ENCODE data around the gene MT3. TPM values are rescaled to one million over a fixed set of nuclear protein-coding genes. Genes with fewer than 3 reads are reported as not detected.
"Not testable (repeated sequence)": the region's sequence is repeated elsewhere in the genome, so short reads cannot be mapped to it uniquely, and the experiment has no call there.

The MT3 gene
- total RNA-seq, 2 donors from 2014 or later = not detected

DNA sequence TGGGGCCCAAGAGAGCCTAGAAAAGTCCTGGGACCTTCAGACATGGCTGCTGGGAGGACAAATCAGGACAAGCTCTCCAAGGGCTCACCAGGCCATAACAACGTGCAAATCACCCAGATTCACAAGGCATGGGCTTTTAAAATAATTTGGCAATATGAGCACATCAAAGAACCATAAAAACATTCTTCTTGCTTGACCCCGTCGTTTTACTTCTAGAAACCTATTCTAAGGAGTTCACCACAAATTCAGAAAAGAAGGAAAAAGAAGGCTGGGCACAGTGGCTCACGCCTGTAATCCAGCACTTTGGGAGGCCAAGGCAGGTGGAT is 12.1 kb upstream of the MT3 start:
- Histone ChIP-seq H3K36me3 (ENCODE audit: control insufficient read depth, insufficient read depth, low read length) (no peaks in the 10 kb centered on the region), H3K4me3 (ENCODE audit: low read length) (no peak overlapping the region), H3K9me3 (ENCODE audit: control insufficient read depth, low read length) (peaks cover 18% of the 10 kb centered on the region), H3K4me1 (ENCODE audit: control insufficient read depth, insufficient read depth, low read length) (peaks cover 3% of the 10 kb centered on the region), H3K27ac (ENCODE audit: low read depth, low read length) (no peak overlapping the region), H3K27me3 (ENCODE audit: control insufficient read depth, insufficient read depth, low read length, poor library complexity, severe bottlenecking) (peaks cover 6% of the 10 kb centered on the region), H3K9ac (ENCODE audit: extremely low read depth, low read length, poor library complexity, severe bottlenecking) (no peak overlapping the region)
- no peak for DNase-seq
- Mint-ChIP-seq H3K9me3 (peaks cover 9% of the 10 kb centered on the region), H3K4me1 (peaks cover 9% of the 10 kb centered on the region), H3K27me3 (ENCODE audit: insufficient read depth) (peaks cover 3% of the 10 kb centered on the region), H3K27ac (no peak overlapping the region), H3K4me3 (no peak overlapping the region), H3K36me3 (ENCODE audit: low read depth) (no peaks in the 10 kb centered on the region)
- 84 to 89% methylated on average over 4 of the region's 4 CpGs for WGBS, 2 experiments (ENCODE audit: insufficient coverage in 1 of 2, insufficient read length in 1 of 2)
- TF ChIP-seq, protein P1, sequence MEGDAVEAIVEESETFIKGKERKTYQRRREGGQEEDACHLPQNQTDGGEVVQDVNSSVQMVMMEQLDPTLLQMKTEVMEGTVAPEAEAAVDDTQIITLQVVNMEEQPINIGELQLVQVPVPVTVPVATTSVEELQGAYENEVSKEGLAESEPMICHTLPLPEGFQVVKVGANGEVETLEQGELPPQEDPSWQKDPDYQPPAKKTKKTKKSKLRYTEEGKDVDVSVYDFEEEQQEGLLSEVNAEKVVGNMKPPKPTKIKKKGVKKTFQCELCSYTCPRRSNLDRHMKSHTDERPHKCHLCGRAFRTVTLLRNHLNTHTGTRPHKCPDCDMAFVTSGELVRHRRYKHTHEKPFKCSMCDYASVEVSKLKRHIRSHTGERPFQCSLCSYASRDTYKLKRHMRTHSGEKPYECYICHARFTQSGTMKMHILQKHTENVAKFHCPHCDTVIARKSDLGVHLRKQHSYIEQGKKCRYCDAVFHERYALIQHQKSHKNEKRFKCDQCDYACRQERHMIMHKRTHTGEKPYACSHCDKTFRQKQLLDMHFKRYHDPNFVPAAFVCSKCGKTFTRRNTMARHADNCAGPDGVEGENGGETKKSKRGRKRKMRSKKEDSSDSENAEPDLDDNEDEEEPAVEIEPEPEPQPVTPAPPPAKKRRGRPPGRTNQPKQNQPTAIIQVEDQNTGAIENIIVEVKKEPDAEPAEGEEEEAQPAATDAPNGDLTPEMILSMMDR (conservative IDR thresholded peaks at IDR 0.05) = no peak

DNA sequence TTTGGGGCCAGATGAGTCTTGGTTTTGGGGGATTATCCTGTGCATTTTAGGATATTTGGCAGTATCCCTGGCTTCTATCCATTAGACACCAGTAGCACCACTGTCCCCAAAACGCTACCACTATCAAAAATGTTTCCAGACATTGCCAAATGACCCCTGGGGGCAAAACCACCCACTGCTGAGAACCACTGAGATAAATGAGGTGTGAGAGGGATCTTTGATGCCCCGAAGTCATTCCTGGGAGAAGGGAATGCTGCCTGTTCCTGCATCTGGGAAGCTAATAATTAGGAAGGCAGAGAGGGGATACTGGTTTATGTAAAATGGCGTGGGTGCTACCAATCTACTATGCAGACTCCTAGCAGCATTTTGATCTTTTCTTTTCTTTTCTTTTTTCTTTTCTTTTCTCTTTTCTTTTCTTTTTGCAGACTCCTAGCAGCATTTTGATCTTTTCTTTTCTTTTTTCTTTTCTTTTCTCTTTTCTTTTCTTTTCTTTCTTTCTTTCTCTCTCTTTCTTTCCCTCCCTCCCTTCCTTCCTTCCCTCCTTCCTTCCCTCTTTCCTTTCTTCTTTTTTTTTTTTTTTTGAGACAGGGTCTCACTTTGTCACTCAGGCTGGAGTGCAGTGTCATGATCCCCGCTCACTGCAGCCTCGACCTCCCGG is 8.8 kb upstream of the MT3 start:
- H3K9ac ChIP-seq (ENCODE audit: extremely low read depth, low read length, poor library complexity, severe bottlenecking) = no peak overlapping the region
- Mint-ChIP-seq H3K27me3 (ENCODE audit: insufficient read depth) (peaks cover 9% of the 10 kb centered on the region), H3K4me3 (no peak overlapping the region), H3K27ac (no peak overlapping the region), H3K9me3 (peaks cover 9% of the 10 kb centered on the region), H3K36me3 (ENCODE audit: low read depth) (no peaks in the 10 kb centered on the region), H3K4me1 (peaks cover 21% of the 10 kb centered on the region)
- TF ChIP-seq, protein P1 (conservative IDR thresholded peaks at IDR 0.05) = no peak
- H3K4me3 ChIP-seq (ENCODE audit: low read length) = no peak overlapping the region
- H3K9me3 ChIP-seq (ENCODE audit: control insufficient read depth, low read length) = peaks cover 8% of the 10 kb centered on the region
- no peaks in the 10 kb centered on the region for H3K36me3 ChIP-seq (ENCODE audit: control insufficient read depth, insufficient read depth, low read length)
- 92% methylated on average over 5 to 6 of the region's 6 CpGs for WGBS, 2 experiments (ENCODE audit: insufficient coverage in 1 of 2, insufficient read length in 1 of 2)
- no peaks in the 10 kb centered on the region for H3K27me3 ChIP-seq (ENCODE audit: control insufficient read depth, insufficient read depth, low read length, poor library complexity, severe bottlenecking)
- H3K27ac ChIP-seq (ENCODE audit: low read depth, low read length) = no peak overlapping the region
- H3K4me1 ChIP-seq (ENCODE audit: control insufficient read depth, insufficient read depth, low read length) = peaks cover 3% of the 10 kb centered on the region
- DNase-seq = no peak

- not testable (repeated sequence) for H3K27ac ChIP-seq (ENCODE audit: low read depth, low read length); H3K4me1 ChIP-seq (ENCODE audit: control insufficient read depth, insufficient read depth, low read length); H3K4me3 ChIP-seq (ENCODE audit: low read length); H3K9ac ChIP-seq (ENCODE audit: extremely low read depth, low read length, poor library complexity, severe bottlenecking); H3K9me3 Mint-ChIP-seq; H3K36me3 ChIP-seq (ENCODE audit: control insufficient read depth, insufficient read depth, low read length); H3K27ac Mint-ChIP-seq; DNase-seq; H3K36me3 Mint-ChIP-seq (ENCODE audit: low read depth); H3K9me3 ChIP-seq (ENCODE audit: control insufficient read depth, low read length); H3K4me3 Mint-ChIP-seq
- peaks cover 21% of the 10 kb centered on the region for H3K4me1 Mint-ChIP-seq
- peaks cover 18% of the 10 kb centered on the region for H3K27me3 ChIP-seq (ENCODE audit: control insufficient read depth, insufficient read depth, low read length, poor library complexity, severe bottlenecking)
- WGBS, 2 experiments (ENCODE audit: insufficient coverage in 1 of 2, insufficient read length in 1 of 2) = 94 to 100% methylated on average over 1 to 2 of the region's 2 CpGs
- peaks cover 32% of the 10 kb centered on the region for H3K27me3 Mint-ChIP-seq (ENCODE audit: insufficient read depth)
Observed at GRCh38 chr16:56582911-56583310, 6.4 kb upstream of the MT3 start.

Measured in endodermal cell (in vitro differentiated cells).